GM12878 (cell line): ENCODE measurements around the gene ZNF502. TPM values are rescaled to one million over a fixed set of nuclear protein-coding genes. Genes with fewer than 3 reads are reported as not detected.
A peak's percentile ranks its signal among the peaks of the same experiment; 100 is the strongest.

Experiments
- BHLHE40 ChIP-seq, 2 experiments: fragments of 450-650 bp in 1 of 2; IDR thresholded peaks; 2 replicates each; pipeline ENCODE4 v1.6.1; 2011 to 2017; ENCODE audit warnings: low read depth in 2 of 2, borderline replicate concordance in 1 of 2, improper control_type of control experiment in 1 of 2, low read length in 1 of 2, mild to moderate bottlenecking in 1 of 2
- CHD4 ChIP-seq: fragments of 200-600 bp; sonication (generic); IDR thresholded peaks from 2 replicates; pipeline ENCODE4 v1.6.1; 2016; ENCODE audit warnings: mild to moderate bottlenecking
- EGR1 ChIP-seq, 2 experiments: IDR thresholded peaks; 1 replicate in 1 of 2; 2 replicates in 1 of 2; pipeline ENCODE4 v1.6.1; 2011 to 2012; ENCODE audit warnings: low read depth in 2 of 2, low read length in 2 of 2, borderline replicate concordance in 1 of 2, mild to moderate bottlenecking in 1 of 2, moderate library complexity in 1 of 2
- HCFC1 ChIP-seq: fragments of 150-350 bp; IDR thresholded peaks from 2 replicates; pipeline ENCODE4 v1.6.1; 2014; ENCODE audit warnings: low read length
- JUNB ChIP-seq: IDR thresholded peaks from 2 replicates; pipeline ENCODE4 v1.6.1; 2016; ENCODE audit warnings: antibody characterized with exemption, mild to moderate bottlenecking
- MTA2 ChIP-seq: fragments of 450-650 bp; IDR thresholded peaks from 2 replicates; pipeline ENCODE4 v1.6.1; 2016; ENCODE audit warnings: low read depth, mild to moderate bottlenecking, moderate library complexity
- NR2F1 ChIP-seq: fragments of 450-650 bp; conservative IDR thresholded peaks from 2 replicates; pipeline ENCODE4 v1.6.1; 2017; ENCODE audit warnings: mild to moderate bottlenecking
- RAD51 ChIP-seq: fragments of 450-650 bp; IDR thresholded peaks from 2 replicates; pipeline ENCODE4 v1.6.1; 2016; ENCODE audit warnings: moderate library complexity, mild to moderate bottlenecking, inconsistent platforms
- RB1 ChIP-seq: fragments of 450-650 bp; formaldehyde crosslinking; IDR thresholded peaks from 2 replicates; pipeline ENCODE4 v1.6.1; 2017; ENCODE audit warnings: mild to moderate bottlenecking, borderline replicate concordance
- RBBP5 ChIP-seq: fragments of 200-600 bp; sonication (generic); conservative IDR thresholded peaks from 2 replicates; pipeline ENCODE4 v1.6.1; 2016
- RUNX3 ChIP-seq: IDR thresholded peaks from 2 replicates; pipeline ENCODE4 v1.6.1; 2012; ENCODE audit warnings: low read length, inconsistent platforms
- SUPT20H ChIP-seq: IDR thresholded peaks from 2 replicates; pipeline ENCODE4 v1.6.1; 2011; ENCODE audit warnings: low read depth, mild to moderate bottlenecking, low read length, moderate library complexity, borderline replicate concordance; ENCODE audit not compliant: control insufficient read depth
- TAF1 ChIP-seq: IDR thresholded peaks from 2 replicates; pipeline ENCODE4 v1.6.1; 2011; ENCODE audit warnings: mild to moderate bottlenecking, low read depth, low read length, borderline replicate concordance
- TARDBP ChIP-seq: IDR thresholded peaks from 2 replicates; pipeline ENCODE4 v1.6.1; 2016; ENCODE audit warnings: borderline replicate concordance
- YY1 ChIP-seq: IDR thresholded peaks from 2 replicates; pipeline ENCODE4 v1.6.1; 2011; ENCODE audit warnings: low read depth, mild to moderate bottlenecking, low read length
- ZNF24 ChIP-seq: fragments of 450-650 bp; IDR thresholded peaks from 2 replicates; pipeline ENCODE4 v1.6.1; 2017; ENCODE audit warnings: antibody characterized with exemption, mild to moderate bottlenecking
- ZNF274 ChIP-seq: IDR thresholded peaks from one replicate; pipeline ENCODE4 v1.8.0; 2011; ENCODE audit not compliant: insufficient read length, insufficient read depth
- ZZZ3 ChIP-seq: IDR thresholded peaks from 2 replicates; pipeline ENCODE4 v1.6.1; 2011; ENCODE audit warnings: low read depth; ENCODE audit not compliant: control insufficient read depth, insufficient read length
- polyA plus RNA-seq, 11 experiments: library from polyadenylated mRNA; depleted of rRNA in 4 of 11; unstranded in 6 of 11; stranded (reverse) in 5 of 11; fragments of >200 nt; fragmentation: Nextera tagmentation in 4 of 11; fragmentation: Illumina TruSeq in 1 of 11; extraction: Ambion mirVana in 4 of 11; extraction: Trizol in 1 of 11; gene quantifications; 1 replicate in 1 of 11; 2 replicates in 10 of 11; pipeline versions ENCODE4 v1.2.1 to v1.2.3, GENCODE V29; 2011 to 2016; ENCODE audit warnings: inconsistent platforms in 2 of 11, missing spikeins in 2 of 11, low read depth in 1 of 11
- total RNA-seq, 4 experiments: library from RNA; depleted of rRNA in 3 of 4; stranded (reverse); fragments of >200 nt in 3 of 4; fragmentation: Illumina TruSeq in 1 of 4; extraction: Trizol in 1 of 4; gene quantifications; 2 replicates each; pipeline versions ENCODE4 v1.2.1 to v1.2.3, GENCODE V29; 2013 to 2021
- TF ChIP-seq, protein P1 (sequence below): fragments of 450-650 bp; formaldehyde crosslinking; IDR thresholded peaks from 2 replicates; pipeline ENCODE4 v1.5.0; 2022; ENCODE audit warnings: mild to moderate bottlenecking, missing genetic modification characterization
- TF ChIP-seq, protein P2 (sequence below): IDR thresholded peaks from 2 replicates; pipeline ENCODE4 v1.6.1; 2011; ENCODE audit warnings: borderline replicate concordance, low read depth, mild to moderate bottlenecking, moderate library complexity, low read length; ENCODE audit not compliant: insufficient read depth, poor library complexity, severe bottlenecking
- TF ChIP-seq, protein P3 (sequence below): fragments of 450-650 bp; IDR thresholded peaks from 2 replicates; pipeline ENCODE4 v1.6.1; 2016; ENCODE audit warnings: mild to moderate bottlenecking
- TF ChIP-seq, protein P4 (sequence below), 3 experiments: IDR thresholded peaks in 2 of 3; conservative IDR thresholded peaks in 1 of 3; 2 replicates each; pipeline ENCODE4 v1.5.1; 2011; ENCODE audit warnings: low read depth in 3 of 3, low read length in 3 of 3, mild to moderate bottlenecking in 3 of 3, control low read depth in 2 of 3, moderate library complexity in 2 of 3, inconsistent platforms in 1 of 3, mixed read lengths in 1 of 3; ENCODE audit not compliant: control insufficient read depth in 2 of 3, insufficient read depth in 1 of 3; ENCODE audit errors: extremely low read depth in 1 of 3

Gene ZNF502
- total and polyA plus RNA-seq, 10 of the 15 experiments (the other 5 are each of a cell fraction or from before 2014, with no cell fraction given) = 0.39 to 1.7 (median 1.1) TPM

DNA sequence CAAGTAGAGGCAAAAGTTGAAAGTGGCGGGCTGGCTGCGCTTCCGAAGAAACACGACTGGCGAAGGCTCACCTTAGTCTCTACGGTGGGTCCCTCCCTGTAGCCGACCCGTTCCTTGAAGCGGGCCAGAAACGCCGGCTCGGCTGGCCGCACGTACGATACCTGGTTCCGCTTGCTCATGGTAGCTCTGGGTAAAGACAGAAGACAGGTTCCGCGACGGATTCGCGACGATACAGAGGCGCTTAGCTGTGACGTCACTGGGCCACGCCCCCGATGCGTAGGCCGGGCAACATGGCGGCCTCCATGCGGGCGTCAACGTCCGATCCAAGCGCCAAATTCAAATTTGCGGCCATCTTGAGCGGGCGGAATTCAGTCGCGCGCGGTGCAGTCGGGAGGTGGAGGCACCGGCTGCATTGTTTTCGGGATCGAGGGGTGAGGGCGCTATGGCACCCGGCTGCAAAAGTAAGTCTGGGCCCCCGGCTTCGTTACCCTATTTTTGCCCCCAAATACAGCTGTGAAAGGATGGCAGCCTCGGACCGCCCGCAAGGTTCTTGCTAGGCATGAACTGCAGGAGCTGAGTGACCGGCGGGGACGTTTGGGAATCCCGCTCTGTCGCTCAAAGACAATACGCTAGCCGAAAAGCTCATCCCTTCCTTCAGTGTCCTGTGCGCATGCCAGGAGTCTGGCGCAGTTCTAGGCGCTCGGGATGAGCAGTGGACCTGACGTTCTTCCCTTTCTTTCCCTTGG lies 49.1 kb downstream of the ZNF502 start, which contains the start of the genes KIAA1143 and KIF15 (continued):
- TF ChIP-seq, protein P1, sequence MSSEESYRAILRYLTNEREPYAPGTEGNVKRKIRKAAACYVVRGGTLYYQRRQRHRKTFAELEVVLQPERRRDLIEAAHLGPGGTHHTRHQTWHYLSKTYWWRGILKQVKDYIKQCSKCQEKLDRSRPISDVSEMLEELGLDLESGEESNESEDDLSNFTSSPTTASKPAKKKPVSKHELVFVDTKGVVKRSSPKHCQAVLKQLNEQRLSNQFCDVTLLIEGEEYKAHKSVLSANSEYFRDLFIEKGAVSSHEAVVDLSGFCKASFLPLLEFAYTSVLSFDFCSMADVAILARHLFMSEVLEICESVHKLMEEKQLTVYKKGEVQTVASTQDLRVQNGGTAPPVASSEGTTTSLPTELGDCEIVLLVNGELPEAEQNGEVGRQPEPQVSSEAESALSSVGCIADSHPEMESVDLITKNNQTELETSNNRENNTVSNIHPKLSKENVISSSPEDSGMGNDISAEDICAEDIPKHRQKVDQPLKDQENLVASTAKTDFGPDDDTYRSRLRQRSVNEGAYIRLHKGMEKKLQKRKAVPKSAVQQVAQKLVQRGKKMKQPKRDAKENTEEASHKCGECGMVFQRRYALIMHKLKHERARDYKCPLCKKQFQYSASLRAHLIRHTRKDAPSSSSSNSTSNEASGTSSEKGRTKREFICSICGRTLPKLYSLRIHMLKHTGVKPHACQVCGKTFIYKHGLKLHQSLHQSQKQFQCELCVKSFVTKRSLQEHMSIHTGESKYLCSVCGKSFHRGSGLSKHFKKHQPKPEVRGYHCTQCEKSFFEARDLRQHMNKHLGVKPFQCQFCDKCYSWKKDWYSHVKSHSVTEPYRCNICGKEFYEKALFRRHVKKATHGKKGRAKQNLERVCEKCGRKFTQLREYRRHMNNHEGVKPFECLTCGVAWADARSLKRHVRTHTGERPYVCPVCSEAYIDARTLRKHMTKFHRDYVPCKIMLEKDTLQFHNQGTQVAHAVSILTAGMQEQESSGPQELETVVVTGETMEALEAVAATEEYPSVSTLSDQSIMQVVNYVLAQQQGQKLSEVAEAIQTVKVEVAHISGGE = no peak
- TF ChIP-seq RAD51 = no peak
- TF ChIP-seq JUNB = no peak
- no peak; the same call in 1 of the 2 replicates for TF ChIP-seq MTA2
- TF ChIP-seq, protein P2, sequence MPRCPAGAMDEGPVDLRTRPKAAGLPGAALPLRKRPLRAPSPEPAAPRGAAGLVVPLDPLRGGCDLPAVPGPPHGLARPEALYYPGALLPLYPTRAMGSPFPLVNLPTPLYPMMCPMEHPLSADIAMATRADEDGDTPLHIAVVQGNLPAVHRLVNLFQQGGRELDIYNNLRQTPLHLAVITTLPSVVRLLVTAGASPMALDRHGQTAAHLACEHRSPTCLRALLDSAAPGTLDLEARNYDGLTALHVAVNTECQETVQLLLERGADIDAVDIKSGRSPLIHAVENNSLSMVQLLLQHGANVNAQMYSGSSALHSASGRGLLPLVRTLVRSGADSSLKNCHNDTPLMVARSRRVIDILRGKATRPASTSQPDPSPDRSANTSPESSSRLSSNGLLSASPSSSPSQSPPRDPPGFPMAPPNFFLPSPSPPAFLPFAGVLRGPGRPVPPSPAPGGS = peak; percentile 21
- TF ChIP-seq TARDBP = peak; percentile 64; the same call in 1 of the 2 replicates
- TF ChIP-seq, protein P3, sequence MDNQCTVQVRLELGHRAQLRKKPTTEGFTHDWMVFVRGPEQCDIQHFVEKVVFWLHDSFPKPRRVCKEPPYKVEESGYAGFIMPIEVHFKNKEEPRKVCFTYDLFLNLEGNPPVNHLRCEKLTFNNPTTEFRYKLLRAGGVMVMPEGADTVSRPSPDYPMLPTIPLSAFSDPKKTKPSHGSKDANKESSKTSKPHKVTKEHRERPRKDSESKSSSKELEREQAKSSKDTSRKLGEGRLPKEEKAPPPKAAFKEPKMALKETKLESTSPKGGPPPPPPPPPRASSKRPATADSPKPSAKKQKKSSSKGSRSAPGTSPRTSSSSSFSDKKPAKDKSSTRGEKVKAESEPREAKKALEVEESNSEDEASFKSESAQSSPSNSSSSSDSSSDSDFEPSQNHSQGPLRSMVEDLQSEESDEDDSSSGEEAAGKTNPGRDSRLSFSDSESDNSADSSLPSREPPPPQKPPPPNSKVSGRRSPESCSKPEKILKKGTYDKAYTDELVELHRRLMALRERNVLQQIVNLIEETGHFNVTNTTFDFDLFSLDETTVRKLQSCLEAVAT = peak; percentile 60; the same call in 1 of the 2 replicates
- TF ChIP-seq YY1 = peak; percentile 99
- TF ChIP-seq RBBP5 = no peak
- TF ChIP-seq TAF1 = peak; percentile 84
- peak; percentile 27 for TF ChIP-seq NR2F1
- TF ChIP-seq SUPT20H = no peak
- no peak for TF ChIP-seq ZNF274
- TF ChIP-seq ZNF24 = peak; percentile 40; the same call in 1 of the 2 replicates
- TF ChIP-seq, protein P4, sequence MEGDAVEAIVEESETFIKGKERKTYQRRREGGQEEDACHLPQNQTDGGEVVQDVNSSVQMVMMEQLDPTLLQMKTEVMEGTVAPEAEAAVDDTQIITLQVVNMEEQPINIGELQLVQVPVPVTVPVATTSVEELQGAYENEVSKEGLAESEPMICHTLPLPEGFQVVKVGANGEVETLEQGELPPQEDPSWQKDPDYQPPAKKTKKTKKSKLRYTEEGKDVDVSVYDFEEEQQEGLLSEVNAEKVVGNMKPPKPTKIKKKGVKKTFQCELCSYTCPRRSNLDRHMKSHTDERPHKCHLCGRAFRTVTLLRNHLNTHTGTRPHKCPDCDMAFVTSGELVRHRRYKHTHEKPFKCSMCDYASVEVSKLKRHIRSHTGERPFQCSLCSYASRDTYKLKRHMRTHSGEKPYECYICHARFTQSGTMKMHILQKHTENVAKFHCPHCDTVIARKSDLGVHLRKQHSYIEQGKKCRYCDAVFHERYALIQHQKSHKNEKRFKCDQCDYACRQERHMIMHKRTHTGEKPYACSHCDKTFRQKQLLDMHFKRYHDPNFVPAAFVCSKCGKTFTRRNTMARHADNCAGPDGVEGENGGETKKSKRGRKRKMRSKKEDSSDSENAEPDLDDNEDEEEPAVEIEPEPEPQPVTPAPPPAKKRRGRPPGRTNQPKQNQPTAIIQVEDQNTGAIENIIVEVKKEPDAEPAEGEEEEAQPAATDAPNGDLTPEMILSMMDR (IDR thresholded peaks at IDR 0.05 in 2 of 3, conservative IDR thresholded peaks at IDR 0.05 in 1 of 3; ENCODE audit: control insufficient read depth in 2 of 3, extremely low read depth in 1 of 3, insufficient read depth in 1 of 3, low read depth in 3 of 3, low read length in 3 of 3) = peak in 1 of 3 experiments; percentile 12; a peak in 1 of 6 replicates
- TF ChIP-seq ZZZ3 = no peak
- TF ChIP-seq RB1 = peak; percentile 91; the same call in 1 of the 2 replicates
- no peak for TF ChIP-seq CHD4
- peak; percentile 53; the same call in 1 of the 2 replicates for TF ChIP-seq RUNX3
- TF ChIP-seq BHLHE40 (IDR thresholded peaks at IDR 0.05; ENCODE audit: borderline replicate concordance in 1 of 2, low read depth in 2 of 2, low read length in 1 of 2) = peak in 1 of 2 experiments; percentile 43; a peak in 1 of 4 replicates
- peak; percentile 91 for TF ChIP-seq HCFC1
- TF ChIP-seq EGR1 (IDR thresholded peaks at IDR 0.05; ENCODE audit: borderline replicate concordance in 1 of 2, low read depth in 2 of 2, low read length in 2 of 2) = peak; percentile 60 to 84
